ENCODE measurements around the gene INSR. TPM values are rescaled to one million over a fixed set of nuclear protein-coding genes. Genes with fewer than 3 reads are reported as not detected.

Gene INSR
- total and polyA plus RNA-seq, 12 donors, result 20.2 to 157 (median 99.0) TPM

GRCh38 chr19:7295912-7296536 is 1.8 kb upstream of the INSR start:
- 92 to 96% methylated on average over 6 of the region's 6 CpGs for WGBS, 2 donors
- intact Hi-C loops (cut with DNase I), result loop anchor here in 8 of 10 donors (2.0 to 10.0 kb wide), 7 partner anchors 36 to 149 kb away; no protein-coding TSS in a partner anchor
- Histone ChIP-seq H3K4me3 (no peak overlapping the region), H3K27ac (no peak overlapping the region), H3K4me1 (peaks cover 0 to 30% (median 10%) of the 10 kb centered on the region in 9 donors), H3K9me3 (no peaks in the 10 kb centered on the region), H3K27me3 (no peaks in the 10 kb centered on the region), H3K36me3 (no peaks in the 10 kb centered on the region)
- no peak for DNase-seq
- no peak for ATAC-seq
- TF ChIP-seq CTCF (IDR thresholded peaks at IDR 0.05), result no peak

GRCh38 chr19:7294558-7295212 is 471 bp upstream of the INSR start:
- TF ChIP-seq CTCF (IDR thresholded peaks at IDR 0.05), result peak in 8 of 9 donors; percentile 23 to 63 (median 48)
- DNase-seq, result peak; percentile 78 to 81

GRCh38 chr19:7292950-7293761 is 1.1 kb downstream of the INSR start:
- no peak for TF ChIP-seq CTCF (IDR thresholded peaks at IDR 0.05)
- Histone ChIP-seq H3K27me3 (no peaks in the 10 kb centered on the region), H3K4me1 (peaks cover 0 to 54% (median 16%) of the 10 kb centered on the region in 9 donors), H3K36me3 (no peaks in the 10 kb centered on the region), H3K9me3 (no peaks in the 10 kb centered on the region), H3K27ac (peak overlapping the region; percentile 89 to 99 (median 97)), H3K4me3 (peak overlapping the region; percentile 87 to 100 (median 96))
- ATAC-seq, result peak in 7 of 8 donors; percentile 8 to 36 (median 13)
- peak; percentile 34 to 52 for DNase-seq
- 6 to 8% methylated on average over 45 to 53 of the region's 54 CpGs for WGBS, 2 donors
- intact Hi-C loops (cut with DNase I), result loop anchor here in 8 of 10 donors (1.0 to 10.0 kb wide), 6 partner anchors 44 to 138 kb away; no protein-coding TSS in a partner anchor

More at GRCh38 chr19:7294558-7295212, 471 bp upstream of the INSR start:
- ATAC-seq, result peak; percentile 70 to 88 (median 84)
- WGBS, 2 donors, result 2 to 3% methylated on average over 43 of the region's 43 CpGs
- peaks cover 0 to 41% (median 15%) of the 10 kb centered on the region in 9 donors for H3K4me1 ChIP-seq
- no peaks in the 10 kb centered on the region for H3K27me3 ChIP-seq
- peak overlapping the region; percentile 87 to 100 (median 96) for H3K4me3 ChIP-seq
- peak overlapping the region; percentile 89 to 99 (median 97) for H3K27ac ChIP-seq
- intact Hi-C loops (cut with DNase I), result loop anchor here (1.0 to 10.0 kb wide), 11 partner anchors 38 to 147 kb away; no protein-coding TSS in a partner anchor
- H3K36me3 ChIP-seq, result no peaks in the 10 kb centered on the region
- H3K9me3 ChIP-seq, result no peaks in the 10 kb centered on the region

Measured in heart right ventricle (tissue), 16 donors.